GM21619 (cell line): ENCODE results near the gene MYO7B.

Source experiments
- ATAC-seq: cut with Tn5 transposase; IDR thresholded peaks from one replicate; pipeline ENCODE4 v1.9.1; 2021; ENCODE audit not compliant: unreplicated experiment

Gene MYO7B

DNA sequence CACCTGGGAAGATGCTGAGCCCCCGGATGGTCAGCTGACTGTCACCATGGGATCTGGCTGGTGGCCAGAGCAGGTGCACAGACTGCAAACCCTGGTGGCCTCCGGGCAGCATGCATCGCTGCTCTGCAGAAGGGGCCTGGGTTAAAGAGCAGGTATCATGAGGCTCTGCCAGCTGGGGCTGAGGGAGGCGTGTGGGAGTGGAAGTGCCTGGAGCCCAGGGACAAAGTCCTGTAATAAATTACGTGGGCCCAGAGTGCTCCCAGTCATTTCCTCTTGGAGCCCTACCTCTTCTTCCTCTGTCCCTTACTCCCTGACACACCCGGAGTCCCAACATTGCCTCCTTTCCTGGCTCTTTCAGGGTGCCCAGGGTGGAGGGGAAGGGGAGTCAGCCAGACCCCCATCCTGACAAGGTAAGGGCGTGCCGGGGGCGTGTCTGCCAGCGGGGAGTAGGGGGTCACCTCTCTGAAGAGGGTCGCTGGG is at the start of gene MYO7B:
Gene MYO7B, plus strand, starts transcription at position 262 of the 480 bp plus-strand sequence. CDS start 24,040 bp downstream, outside the sequence.
- ATAC-seq, result no peak

DNA sequence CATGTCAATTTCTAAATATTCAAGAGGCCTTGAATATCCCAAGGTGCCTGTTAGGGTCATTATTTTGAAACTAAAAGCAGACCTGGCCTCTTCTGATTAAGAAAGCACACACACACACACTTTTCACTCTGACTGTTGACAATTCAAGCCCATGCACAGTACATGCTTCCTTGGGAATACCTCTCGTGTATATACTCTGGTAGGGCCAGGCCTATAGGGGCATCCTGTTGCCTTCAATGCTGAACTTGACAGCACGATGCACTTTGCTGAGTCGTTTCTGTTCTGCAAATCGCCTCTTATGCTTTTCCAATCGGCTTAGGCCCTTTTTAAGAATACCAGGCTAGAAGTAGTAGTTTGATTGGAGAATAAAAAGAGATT is 49.8 kb upstream of the MYO7B start:
- ATAC-seq, result no peak

GRCh38 chr2:127486247-127487058 is 49.0 kb upstream of the MYO7B start:
- no peak for ATAC-seq

DNA sequence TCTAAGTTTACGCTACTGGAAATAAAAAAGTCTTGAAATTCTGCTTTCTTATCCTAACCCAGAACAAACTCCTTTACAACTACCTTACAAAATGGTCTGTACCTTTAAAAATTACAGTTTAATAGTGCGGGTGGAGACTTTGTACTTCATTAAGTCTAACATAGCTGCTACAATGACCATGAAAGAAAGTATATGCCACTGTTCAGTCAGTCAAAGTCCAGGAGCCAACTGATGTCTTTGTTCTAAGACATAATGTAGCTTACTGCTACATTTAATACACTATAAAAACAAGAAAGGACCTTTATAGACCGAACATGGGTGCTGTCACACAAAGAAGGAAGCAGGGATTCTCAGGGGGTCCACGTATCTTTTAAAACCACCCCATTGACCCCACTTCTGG is 45.2 kb upstream of the MYO7B start:
- ATAC-seq, result no peak

DNA sequence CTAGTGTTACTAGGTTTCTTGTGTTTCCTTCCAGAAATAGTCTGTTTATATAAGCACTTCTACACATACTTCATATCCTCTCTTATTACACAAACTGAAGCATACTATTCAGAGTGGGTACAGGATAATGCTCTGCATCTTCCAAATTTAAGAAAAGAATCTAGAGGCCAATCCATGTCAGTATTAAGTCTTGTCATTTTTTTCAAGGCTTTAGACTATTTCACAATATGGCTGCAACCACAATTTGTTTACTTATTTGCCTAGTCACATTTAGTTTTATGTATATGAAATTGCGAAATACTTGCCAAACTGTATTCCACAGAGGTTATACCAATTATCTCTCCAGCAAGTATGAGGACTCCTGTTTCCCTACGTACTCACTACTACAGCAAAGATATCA is 37.1 kb upstream of the MYO7B start:
- ATAC-seq, result no peak

DNA sequence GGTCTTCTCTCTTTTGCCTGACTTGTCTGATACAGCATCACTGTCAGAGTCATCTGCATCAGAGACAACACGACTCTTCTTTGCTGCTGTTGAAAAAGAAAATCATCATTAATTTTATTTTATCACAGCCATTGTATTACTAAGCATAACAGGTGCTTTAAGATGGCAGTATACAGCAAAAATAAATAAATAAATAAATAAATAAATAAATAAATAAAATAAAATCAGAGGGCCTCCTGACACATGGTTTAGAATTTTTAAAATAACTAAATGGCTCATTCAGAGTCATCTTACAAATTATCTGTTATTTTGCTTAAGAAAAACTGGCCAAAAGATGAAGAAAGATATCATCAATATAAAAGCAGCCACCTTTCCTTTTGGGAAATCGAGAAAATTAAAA is 32.0 kb upstream of the MYO7B start:
- ATAC-seq, result no peak

DNA sequence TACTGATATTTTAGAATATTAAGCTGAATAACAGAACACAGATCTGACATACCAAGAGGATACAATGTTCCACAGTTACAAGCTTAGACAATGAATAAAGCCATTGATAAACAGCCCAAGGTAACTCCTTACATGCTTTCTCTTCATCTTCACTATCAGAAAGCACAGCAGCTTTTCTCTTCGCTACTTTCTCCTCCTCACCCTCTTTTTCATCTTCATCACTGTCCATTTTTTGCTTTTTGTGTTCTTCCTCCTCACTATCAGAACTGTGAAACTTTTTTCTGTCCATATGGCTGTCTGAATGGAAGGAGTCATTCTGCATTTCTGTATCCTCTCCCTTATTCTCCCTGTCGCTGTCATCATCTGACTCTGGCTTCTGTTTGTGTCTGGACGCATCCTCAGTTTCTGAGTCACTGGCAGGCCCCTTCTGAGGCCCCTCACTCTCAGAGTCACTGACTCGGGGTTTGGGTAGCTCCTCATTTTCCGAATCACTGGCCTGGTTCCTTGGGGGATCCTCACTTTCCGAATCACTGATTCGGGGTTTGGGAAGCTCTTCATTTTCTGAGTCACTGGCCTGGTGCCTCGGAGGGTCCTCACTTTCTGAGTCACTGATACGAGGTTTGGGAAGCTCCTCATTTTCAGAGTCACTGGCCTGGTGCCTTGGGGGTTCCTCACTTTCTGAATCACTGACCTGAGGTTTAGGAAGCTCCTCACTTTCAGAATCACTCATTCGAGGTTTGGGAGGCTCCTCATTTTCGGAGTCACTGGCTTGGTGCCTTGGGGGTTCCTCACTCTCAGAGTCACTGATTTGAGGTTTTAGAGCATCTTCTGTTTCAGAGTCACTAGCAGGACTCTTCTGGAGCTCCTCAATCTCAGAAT is 30.7 kb upstream of the MYO7B start:
- no peak for ATAC-seq

DNA sequence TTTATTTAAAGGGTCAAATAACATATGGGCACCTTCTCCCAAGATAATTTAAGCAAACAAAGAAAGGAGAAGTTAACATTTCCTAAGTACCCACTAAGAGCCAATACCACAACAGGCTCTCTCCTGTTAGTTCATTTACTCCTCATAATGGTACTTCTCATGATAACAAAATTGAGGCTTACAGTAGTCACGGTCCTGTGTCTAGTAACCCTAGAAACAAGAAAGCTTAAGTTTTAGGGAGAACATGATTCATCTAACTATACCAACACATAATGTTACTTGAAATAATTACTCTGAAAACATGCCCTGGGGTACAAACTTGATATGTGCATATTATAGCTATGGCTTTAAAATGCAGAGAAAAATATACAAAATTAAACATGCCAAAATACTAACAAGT is 29.0 kb upstream of the MYO7B start:
- no peak for ATAC-seq

DNA sequence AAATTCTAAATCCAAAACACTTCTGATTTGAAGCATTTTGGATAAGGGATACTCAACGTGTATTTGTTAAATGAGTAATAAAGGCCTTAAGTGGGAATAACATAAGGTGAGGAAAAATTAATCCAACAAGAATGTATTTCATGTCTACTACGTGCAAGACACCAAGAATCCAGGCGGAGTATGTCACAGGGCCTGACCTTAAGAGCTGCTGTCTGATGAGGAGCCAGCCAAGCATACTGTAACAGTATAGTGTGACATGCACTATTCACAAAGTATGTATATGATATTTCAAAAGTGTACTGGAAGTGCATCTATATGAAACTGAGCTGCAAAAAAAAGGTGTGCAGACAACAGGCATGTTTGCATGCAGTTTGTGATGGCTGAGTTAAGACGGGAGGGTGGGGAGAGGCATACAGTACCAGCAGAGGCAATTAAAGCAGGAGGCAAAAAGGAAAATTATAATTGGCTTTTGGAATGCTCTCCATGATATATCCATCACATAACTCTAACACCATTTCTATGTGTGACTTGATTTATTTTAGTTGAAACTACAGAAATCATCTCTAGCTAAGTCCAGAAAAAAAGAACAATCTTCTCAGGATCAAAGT is 27.4 kb upstream of the MYO7B start:
- no peak for ATAC-seq

DNA sequence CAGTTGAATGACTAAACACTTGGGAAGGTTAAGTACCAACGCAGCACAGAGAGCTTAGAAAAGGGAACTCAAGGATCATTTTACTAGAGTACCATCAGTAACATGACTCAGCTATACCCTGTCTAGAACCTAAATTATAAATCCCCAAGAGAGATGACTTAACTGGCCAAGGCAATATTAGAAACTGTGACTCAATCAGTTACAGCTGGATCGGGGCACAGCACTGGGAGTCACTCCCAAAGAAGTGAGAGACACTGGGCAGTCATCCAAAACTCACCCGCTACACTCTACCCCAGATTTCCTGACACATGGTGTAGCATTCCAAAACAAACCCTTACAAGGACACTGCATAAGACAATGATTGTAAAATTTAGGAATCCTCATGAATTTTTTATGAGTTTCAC is 26.9 kb upstream of the MYO7B start:
- no peak for ATAC-seq

GRCh38 chr2:127510073-127510472 is 25.4 kb upstream of the MYO7B start:
- no peak for ATAC-seq

DNA sequence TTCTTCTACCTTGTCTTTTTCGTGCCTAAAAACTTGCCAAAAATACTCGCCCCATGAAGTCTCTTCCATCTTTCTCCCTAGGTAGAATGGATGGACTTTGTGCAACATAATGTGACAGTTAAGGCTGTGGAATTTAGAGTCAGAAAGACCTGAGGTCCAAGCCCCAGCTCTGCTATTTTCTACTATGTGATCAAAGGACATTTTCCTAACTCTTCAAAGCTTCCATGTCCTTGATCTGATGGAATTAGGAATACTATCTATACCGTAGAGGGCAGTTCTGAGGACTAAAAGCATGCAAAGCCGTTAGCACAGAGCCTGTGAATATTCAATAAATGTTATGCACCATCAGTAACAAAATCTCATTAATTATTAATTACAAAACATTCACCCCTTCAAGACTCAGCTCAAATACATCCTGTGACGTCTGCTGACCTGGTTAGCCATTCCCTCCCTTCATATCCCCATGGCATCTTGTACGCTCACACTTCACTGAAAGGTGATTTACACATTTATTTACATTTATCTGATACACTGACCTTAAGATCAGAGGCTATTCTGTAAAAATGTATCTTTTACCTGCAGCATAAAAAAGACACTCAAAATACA is 24.3 kb upstream of the MYO7B start:
- ATAC-seq, result no peak

- no peak for ATAC-seq
These were observed 23.6 kb upstream of the MYO7B start for GRCh38 chr2:127511917-127512316.

GRCh38 chr2:127512362-127512761 is 23.1 kb upstream of the MYO7B start:
- no peak for ATAC-seq

GRCh38 chr2:127514076-127514475 is 21.4 kb upstream of the MYO7B start:
- no peak for ATAC-seq

DNA sequence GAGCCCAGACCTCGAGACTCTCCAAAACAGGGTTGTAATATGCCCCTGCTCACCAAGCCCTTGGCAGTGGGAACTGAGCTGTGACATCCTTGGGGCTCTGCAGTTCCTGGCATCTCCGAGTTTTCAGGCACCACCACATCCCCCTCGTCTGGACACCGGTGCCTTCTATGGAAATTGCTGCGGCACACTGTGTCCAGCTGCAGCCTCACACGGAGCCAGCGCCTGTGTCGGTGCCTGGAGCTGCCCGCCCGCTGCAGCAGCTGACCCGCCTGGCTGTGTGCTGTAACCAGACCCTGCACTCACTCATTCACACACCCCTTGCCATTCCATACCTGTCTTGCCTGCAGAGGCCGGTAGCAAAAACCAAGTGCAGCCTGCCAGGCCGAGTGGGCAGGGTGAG is 21.0 kb upstream of the MYO7B start:
- ATAC-seq, result no peak

DNA sequence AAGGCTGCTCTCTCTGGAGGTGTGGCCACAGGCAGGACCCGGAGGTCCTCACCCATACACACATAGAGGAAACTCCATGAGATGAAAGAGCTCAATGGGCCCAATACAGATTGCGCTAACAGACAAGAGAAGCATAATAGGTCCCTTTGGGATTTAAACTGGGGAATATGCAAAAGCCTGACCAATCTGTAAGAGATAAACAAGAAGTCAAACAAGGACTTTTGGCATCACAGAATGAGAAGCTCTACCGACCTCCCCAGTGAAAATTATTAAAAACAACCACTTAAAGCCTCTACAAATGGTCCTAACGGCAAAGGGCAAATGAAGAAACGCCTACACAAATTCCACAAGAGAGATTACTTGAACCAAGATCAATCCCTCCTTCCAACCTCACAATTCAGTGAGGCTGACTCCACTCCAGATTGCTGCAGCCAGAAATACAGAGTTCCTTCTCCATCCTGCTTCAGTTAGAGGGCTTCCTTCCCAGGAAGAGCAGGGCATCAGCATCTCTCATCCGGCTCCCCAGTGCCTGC is 20.0 kb upstream of the MYO7B start:
- no peak for ATAC-seq

- no peak for ATAC-seq
These were observed 19.3 kb upstream of the MYO7B start for GRCh38 chr2:127516041-127516762.

GRCh38 chr2:127517465-127517864 is 18.0 kb upstream of the MYO7B start:
- ATAC-seq, result no peak

- no peak for ATAC-seq
These were observed 15.1 kb upstream of the MYO7B start for GRCh38 chr2:127520424-127520823.
